ENCODE measurements around the gene COL10A1.

Gene COL10A1

GRCh38 chr6:116094041-116094440 is 31.9 kb downstream of the COL10A1 start:
- TF ChIP-seq, protein P1, sequence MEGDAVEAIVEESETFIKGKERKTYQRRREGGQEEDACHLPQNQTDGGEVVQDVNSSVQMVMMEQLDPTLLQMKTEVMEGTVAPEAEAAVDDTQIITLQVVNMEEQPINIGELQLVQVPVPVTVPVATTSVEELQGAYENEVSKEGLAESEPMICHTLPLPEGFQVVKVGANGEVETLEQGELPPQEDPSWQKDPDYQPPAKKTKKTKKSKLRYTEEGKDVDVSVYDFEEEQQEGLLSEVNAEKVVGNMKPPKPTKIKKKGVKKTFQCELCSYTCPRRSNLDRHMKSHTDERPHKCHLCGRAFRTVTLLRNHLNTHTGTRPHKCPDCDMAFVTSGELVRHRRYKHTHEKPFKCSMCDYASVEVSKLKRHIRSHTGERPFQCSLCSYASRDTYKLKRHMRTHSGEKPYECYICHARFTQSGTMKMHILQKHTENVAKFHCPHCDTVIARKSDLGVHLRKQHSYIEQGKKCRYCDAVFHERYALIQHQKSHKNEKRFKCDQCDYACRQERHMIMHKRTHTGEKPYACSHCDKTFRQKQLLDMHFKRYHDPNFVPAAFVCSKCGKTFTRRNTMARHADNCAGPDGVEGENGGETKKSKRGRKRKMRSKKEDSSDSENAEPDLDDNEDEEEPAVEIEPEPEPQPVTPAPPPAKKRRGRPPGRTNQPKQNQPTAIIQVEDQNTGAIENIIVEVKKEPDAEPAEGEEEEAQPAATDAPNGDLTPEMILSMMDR (IDR thresholded peaks at IDR 0.05; ENCODE audit: control insufficient read depth, insufficient read depth, low read depth, low read length, missing control alignments) = no peak
- H3K4me3 ChIP-seq (ENCODE audit: control insufficient read depth, low read depth, low read length) = no peak overlapping the region
- no peak for DNase-seq (ENCODE audit: low read depth)

GRCh38 chr6:116090251-116090650 is 35.7 kb downstream of the COL10A1 start:
- no peak for DNase-seq (ENCODE audit: low read depth)
- no peak overlapping the region for H3K4me3 ChIP-seq (ENCODE audit: control insufficient read depth, low read depth, low read length)
- TF ChIP-seq, protein P1 (IDR thresholded peaks at IDR 0.05; ENCODE audit: control insufficient read depth, insufficient read depth, low read depth, low read length, missing control alignments) = no peak

DNA sequence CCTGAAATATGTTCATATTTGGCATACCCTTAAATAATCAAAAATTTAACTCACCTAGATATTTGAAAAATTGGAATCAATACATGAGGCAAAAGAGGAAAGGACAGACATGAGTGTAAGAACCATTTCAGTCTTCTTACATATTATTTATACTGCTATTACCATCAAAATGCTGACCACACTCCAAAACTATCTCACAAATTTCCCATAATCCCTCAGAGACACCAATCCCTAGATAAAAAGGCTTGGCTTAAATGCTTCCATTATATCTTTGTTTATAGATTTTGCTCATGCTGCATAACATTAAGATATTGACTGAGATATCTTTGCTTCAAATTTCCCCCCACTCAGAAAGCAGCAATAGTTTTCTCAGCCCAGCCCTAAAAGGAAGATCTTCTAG is 37.0 kb downstream of the COL10A1 start:
- no peak for DNase-seq (ENCODE audit: low read depth)
- H3K4me3 ChIP-seq (ENCODE audit: control insufficient read depth, low read depth, low read length) = no peak overlapping the region

GRCh38 chr6:116087437-116088027 is 38.4 kb downstream of the COL10A1 start:
- DNase-seq (ENCODE audit: low read depth) = peak; percentile 34

More for the DNA sequence above, 37.0 kb downstream of the COL10A1 start:
- TF ChIP-seq, protein P1 (IDR thresholded peaks at IDR 0.05; ENCODE audit: control insufficient read depth, insufficient read depth, low read depth, low read length, missing control alignments) = no peak

DNA sequence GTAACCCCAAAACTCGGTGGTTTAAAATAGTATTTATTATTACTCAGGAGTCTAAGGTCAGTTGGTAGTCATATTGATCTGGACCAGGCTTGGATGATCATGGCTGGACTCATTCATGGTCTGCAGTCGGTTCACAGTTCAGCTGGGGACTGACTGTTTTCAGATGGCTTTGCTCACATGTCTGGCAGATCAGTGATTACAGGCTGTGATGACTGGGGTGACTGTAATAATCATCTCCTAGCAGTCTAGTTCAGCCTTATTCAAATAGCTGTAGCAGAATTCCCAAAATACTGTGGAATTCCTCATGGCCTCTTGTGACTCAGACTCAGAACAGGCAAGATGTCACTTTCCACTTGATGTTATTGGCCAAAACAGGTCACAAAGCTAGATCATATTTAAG is 41.6 kb downstream of the COL10A1 start:
- H3K4me3 ChIP-seq (ENCODE audit: control insufficient read depth, low read depth, low read length) = no peak overlapping the region
- TF ChIP-seq, protein P1 (IDR thresholded peaks at IDR 0.05; ENCODE audit: control insufficient read depth, insufficient read depth, low read depth, low read length, missing control alignments) = no peak
- no peak for DNase-seq (ENCODE audit: low read depth)

More at GRCh38 chr6:116087437-116088027, 38.4 kb downstream of the COL10A1 start:
- H3K4me3 ChIP-seq (ENCODE audit: control insufficient read depth, low read depth, low read length) = no peak overlapping the region
- TF ChIP-seq, protein P1 (IDR thresholded peaks at IDR 0.05; ENCODE audit: control insufficient read depth, insufficient read depth, low read depth, low read length, missing control alignments) = peak; percentile 33

GRCh38 chr6:116083052-116083451 is 42.9 kb downstream of the COL10A1 start:
- DNase-seq (ENCODE audit: low read depth) = no peak
- TF ChIP-seq, protein P1 (IDR thresholded peaks at IDR 0.05; ENCODE audit: control insufficient read depth, insufficient read depth, low read depth, low read length, missing control alignments) = no peak

More at GRCh38 chr6:116083052-116083451, 42.9 kb downstream of the COL10A1 start:
- H3K4me3 ChIP-seq (ENCODE audit: control insufficient read depth, low read depth, low read length) = no peak overlapping the region

Data from AG09309 (cell line).